Measurements from ENCODE around the gene MCTP1. TPM values are rescaled to one million over a fixed set of nuclear protein-coding genes. Genes with fewer than 3 reads are reported as not detected.

Gene MCTP1
- total RNA-seq, 1 experiment from 2014 or later, result 0.44 TPM

GRCh38 chr5:94969174-94969573 lies 315.7 kb downstream of the MCTP1 start:
- no peaks in the 10 kb centered on the region for H3K79me2 ChIP-seq (ENCODE audit: insufficient read depth, low read length)
- H4K20me1 ChIP-seq (ENCODE audit: insufficient read depth), result no peaks in the 10 kb centered on the region
- no peak overlapping the region for H3K9ac ChIP-seq (ENCODE audit: low read length)
- TF ChIP-seq YY1 (IDR thresholded peaks at IDR 0.05; ENCODE audit: extremely low read depth, insufficient replicate concordance, low read depth, low read length) (no peak), MAX (IDR thresholded peaks at IDR 0.05) (no peak), REST (IDR thresholded peaks at IDR 0.05; ENCODE audit: low read depth) (no peak), TCF7L2 (IDR thresholded peaks at IDR 0.05; ENCODE audit: borderline replicate concordance, extremely low read depth, insufficient read depth, insufficient read length) (no peak), CTCF (IDR thresholded peaks at IDR 0.05 in 2 of 3, conservative IDR thresholded peaks at IDR 0.05 in 1 of 3; ENCODE audit: borderline replicate concordance in 1 of 3, insufficient read depth in 1 of 3, low read depth in 2 of 3, low read length in 2 of 3) (peak; percentile 2 to 35 (median 28); a peak in 1 of 6 replicates), SIN3A (IDR thresholded peaks at IDR 0.05; ENCODE audit: low read depth) (no peak), RAD21 (IDR thresholded peaks at IDR 0.05; ENCODE audit: low read depth) (peak; percentile 62), EZH2phosphoT487 (IDR thresholded peaks at IDR 0.05; ENCODE audit: borderline replicate concordance) (no peak), CBX3 (IDR thresholded peaks at IDR 0.05; ENCODE audit: low read depth) (no peak)
- POLR2A ChIA-PET, result interaction anchor here (0.9 kb wide), 1 partner anchor 209 kb away, joined by 3 read pairs; no protein-coding TSS in a partner anchor
- no peaks in the 10 kb centered on the region for H3K27me3 ChIP-seq (ENCODE audit: insufficient read depth, low read length)
- no peaks in the 10 kb centered on the region; a peak in 1 of 4 replicates for H3K4me1 ChIP-seq (ENCODE audit: control insufficient read depth in 1 of 2, insufficient read depth in 2 of 2, low read length in 2 of 2)
- no peaks in the 10 kb centered on the region for H3K36me3 ChIP-seq (ENCODE audit: control insufficient read depth in 1 of 2, insufficient read depth in 2 of 2, low read length in 2 of 2)
- no peak overlapping the region for H3K27ac ChIP-seq (ENCODE audit: low read depth, low read length)
- H3K4me3 ChIP-seq (replicated peaks in 1 of 2; ENCODE audit: low read depth in 1 of 2, low read length in 2 of 2), result no peak overlapping the region
- H3K4me2 ChIP-seq (ENCODE audit: low read length), result no peak overlapping the region
- DNase-seq (ENCODE audit: low read depth, low spot score), result peak; percentile 28
- peak overlapping the region; percentile 52 for H2AFZ ChIP-seq (ENCODE audit: low read depth, low read length, poor library complexity, severe bottlenecking)
- no peaks in the 10 kb centered on the region for H3K9me2 ChIP-seq (ENCODE audit: insufficient read depth)
- peak; percentile 75 for ATAC-seq
- BruUV-seq (replicated peaks), result no TSS peak
- CTCF ChIA-PET, result interaction anchor here (0.7 to 2.8 kb wide), 9 partner anchors 270 to 877 kb away, joined by 3 to 27 read pairs (median 3); no protein-coding TSS in a partner anchor
- RAD21 ChIA-PET (ENCODE audit: low non-redundant PET in 1 of 2, low total read pairs in 2 of 2, uncharacterized antibody in 2 of 2, unreplicated experiment in 2 of 2), result interaction anchor here in 1 of 2 experiments (1.0 kb wide), 1 partner anchor 292 kb away, joined by 3 read pairs; no protein-coding TSS in a partner anchor
- intact Hi-C loops (cut with micrococcal nuclease), result no loop called here
- H3K9me3 ChIP-seq (ENCODE audit: control insufficient read depth in 1 of 2, insufficient read depth in 1 of 2, low read depth in 1 of 2, low read length in 2 of 2), result no peaks in the 10 kb centered on the region

All from HCT116 (cell line).